Ishikawa (cell line): ENCODE results near the gene MEX3B.

ENCODE experiments used
- CEBPB ChIP-seq: IDR thresholded peaks from 2 replicates; pipeline ENCODE4 v1.6.1; 2012
- CREB1 ChIP-seq: IDR thresholded peaks from 2 replicates; pipeline ENCODE4 v1.6.1; 2012; ENCODE audit warnings: low read depth
- EGR1 ChIP-seq: IDR thresholded peaks from 2 replicates; pipeline ENCODE4 v1.6.1; 2012
- EP300 ChIP-seq: IDR thresholded peaks from 2 replicates; pipeline ENCODE4 v1.6.1; 2012; ENCODE audit warnings: borderline replicate concordance
- FOXM1 ChIP-seq: IDR thresholded peaks from 2 replicates; pipeline ENCODE4 v1.6.1; 2012; ENCODE audit warnings: low read depth, borderline replicate concordance
- MAX ChIP-seq: IDR thresholded peaks from 2 replicates; pipeline ENCODE4 v1.6.1; 2012
- NFIC ChIP-seq: IDR thresholded peaks from 2 replicates; pipeline ENCODE4 v1.6.1; 2012
- RAD21 ChIP-seq: IDR thresholded peaks from 2 replicates; pipeline ENCODE4 v1.6.1; 2012; ENCODE audit warnings: low read depth
- REST ChIP-seq: IDR thresholded peaks from 2 replicates; pipeline ENCODE4 v1.6.1; 2012; ENCODE audit warnings: low read depth, mild to moderate bottlenecking
- TAF1 ChIP-seq: IDR thresholded peaks from 2 replicates; pipeline ENCODE4 v1.6.1; 2012; ENCODE audit warnings: low read depth, mild to moderate bottlenecking
- TCF12 ChIP-seq: IDR thresholded peaks from 2 replicates; pipeline ENCODE4 v1.6.1; 2012; ENCODE audit warnings: low read depth
- TEAD4 ChIP-seq: IDR thresholded peaks from 2 replicates; pipeline ENCODE4 v1.6.1; 2012
- USF1 ChIP-seq: IDR thresholded peaks from 2 replicates; pipeline ENCODE4 v1.6.1; 2012
- YY1 ChIP-seq: IDR thresholded peaks from 2 replicates; pipeline ENCODE4 v1.6.1; 2012; ENCODE audit warnings: low read depth
- ZBTB7A ChIP-seq: IDR thresholded peaks from 2 replicates; pipeline ENCODE4 v1.6.1; 2012; ENCODE audit warnings: low read depth

The MEX3B gene

GRCh38 chr15:82043796-82044372, 1.9 kb downstream of the MEX3B start:
- TF ChIP-seq TCF12, result no peak
- TF ChIP-seq CREB1, result no peak
- no peak for TF ChIP-seq MAX
- no peak for TF ChIP-seq YY1
- no peak for TF ChIP-seq TAF1
- TF ChIP-seq EP300, result no peak
- no peak for TF ChIP-seq EGR1
- no peak for TF ChIP-seq RAD21
- no peak for TF ChIP-seq CEBPB
- TF ChIP-seq NFIC, result no peak
- no peak for TF ChIP-seq USF1
- TF ChIP-seq TEAD4, result no peak
- no peak for TF ChIP-seq FOXM1
- no peak for TF ChIP-seq ZBTB7A
- TF ChIP-seq REST, result no peak

- TF ChIP-seq REST, result no peak
- TF ChIP-seq EP300, result no peak
- TF ChIP-seq CEBPB, result no peak
- TF ChIP-seq EGR1, result no peak
- no peak for TF ChIP-seq TAF1
- TF ChIP-seq RAD21, result no peak
- TF ChIP-seq NFIC, result no peak
- TF ChIP-seq MAX, result no peak
- TF ChIP-seq TCF12, result no peak
Measured at GRCh38 chr15:82043130-82043673, 2.6 kb downstream of the MEX3B start.

- TF ChIP-seq MAX (no peak), CEBPB (no peak), TCF12 (no peak), USF1 (no peak), CREB1 (no peak)
Measured at GRCh38 chr15:82040862-82041261, 5.0 kb downstream of the MEX3B start.

- TF ChIP-seq TEAD4, result no peak
- no peak for TF ChIP-seq MAX
- TF ChIP-seq YY1, result no peak
- TF ChIP-seq ZBTB7A, result no peak
- no peak for TF ChIP-seq REST
- no peak for TF ChIP-seq USF1
- TF ChIP-seq CEBPB, result no peak
- TF ChIP-seq TAF1, result no peak
- TF ChIP-seq CREB1, result no peak
- TF ChIP-seq RAD21, result no peak
- no peak for TF ChIP-seq EGR1
- TF ChIP-seq NFIC, result no peak
- TF ChIP-seq TCF12, result no peak
- TF ChIP-seq EP300, result no peak
- no peak for TF ChIP-seq FOXM1
Measured at GRCh38 chr15:82040390-82040789, 5.4 kb downstream of the MEX3B start.
